PC-3 (cell line): ENCODE data around the gene LRP1B.

ENCODE experiments used
- EZH2 ChIP-seq: fragments of 300-600 bp; sonication (generic); IDR thresholded peaks from one replicate; pipeline ENCODE4 v1.6.1; 2017; ENCODE audit warnings: antibody characterized with exemption, mild to moderate bottlenecking, low read length; ENCODE audit not compliant: unreplicated experiment
- TF ChIP-seq, protein P1 (sequence below): fragments of 300-600 bp; sonication (generic); conservative IDR thresholded peaks from 2 replicates; pipeline ENCODE4 v1.5.1; 2017; ENCODE audit warnings: antibody characterized with exemption, low read depth, mild to moderate bottlenecking, low read length

DNA sequence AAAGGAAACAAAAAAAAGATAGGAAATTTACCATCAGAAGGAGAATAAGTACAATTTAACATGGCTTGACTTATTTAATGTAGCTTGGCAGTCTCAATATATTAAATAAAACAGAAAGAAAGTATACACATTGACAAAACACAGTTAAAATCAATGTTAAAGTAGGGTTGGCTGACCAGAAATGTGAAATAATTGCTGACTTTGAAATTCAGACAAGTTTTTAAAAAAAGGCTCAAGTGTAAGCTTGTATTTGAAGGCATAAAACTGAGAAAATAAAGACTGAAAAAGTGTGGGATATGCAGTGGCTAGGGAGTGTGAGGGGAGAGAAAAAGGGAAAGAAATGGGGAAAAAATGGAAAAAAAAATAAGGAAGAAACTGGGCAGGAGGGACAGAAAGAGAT lies 665.8 kb downstream of the LRP1B start:
- no peak for TF ChIP-seq EZH2
- TF ChIP-seq, protein P1, sequence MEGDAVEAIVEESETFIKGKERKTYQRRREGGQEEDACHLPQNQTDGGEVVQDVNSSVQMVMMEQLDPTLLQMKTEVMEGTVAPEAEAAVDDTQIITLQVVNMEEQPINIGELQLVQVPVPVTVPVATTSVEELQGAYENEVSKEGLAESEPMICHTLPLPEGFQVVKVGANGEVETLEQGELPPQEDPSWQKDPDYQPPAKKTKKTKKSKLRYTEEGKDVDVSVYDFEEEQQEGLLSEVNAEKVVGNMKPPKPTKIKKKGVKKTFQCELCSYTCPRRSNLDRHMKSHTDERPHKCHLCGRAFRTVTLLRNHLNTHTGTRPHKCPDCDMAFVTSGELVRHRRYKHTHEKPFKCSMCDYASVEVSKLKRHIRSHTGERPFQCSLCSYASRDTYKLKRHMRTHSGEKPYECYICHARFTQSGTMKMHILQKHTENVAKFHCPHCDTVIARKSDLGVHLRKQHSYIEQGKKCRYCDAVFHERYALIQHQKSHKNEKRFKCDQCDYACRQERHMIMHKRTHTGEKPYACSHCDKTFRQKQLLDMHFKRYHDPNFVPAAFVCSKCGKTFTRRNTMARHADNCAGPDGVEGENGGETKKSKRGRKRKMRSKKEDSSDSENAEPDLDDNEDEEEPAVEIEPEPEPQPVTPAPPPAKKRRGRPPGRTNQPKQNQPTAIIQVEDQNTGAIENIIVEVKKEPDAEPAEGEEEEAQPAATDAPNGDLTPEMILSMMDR, result no peak
